Left lung (tissue), 10 donors: ENCODE measurements around the gene SRGN. TPM values are rescaled to one million over a fixed set of nuclear protein-coding genes. Genes with fewer than 3 reads are reported as not detected.

Experiments
- ATAC-seq: fragments of 200-7000 bp; cut with Tn5 transposase; one replicate; pipeline ENCODE4 v1.9.1; 2020; ENCODE audit warnings: moderate library complexity
- DNase-seq, 4 donors: peaks; one replicate each; pipeline ENCODE4 v3.0.0-alpha.2; 2013 to 2020
- H3K27ac ChIP-seq, 2 donors: fragments of 200-600 bp; sonication (generic) in 1 of 2; one replicate each; pipeline versions ENCODE4 v1.5.0 to v1.8.0; 2020 to 2021
- H3K27me3 ChIP-seq, 2 donors: fragments of 200-600 bp; sonication (generic) in 1 of 2; one replicate each; pipeline versions ENCODE4 v1.5.0 to v1.8.0; 2020 to 2021
- H3K36me3 ChIP-seq, 2 donors: fragments of 200-600 bp; sonication (generic) in 1 of 2; one replicate each; pipeline versions ENCODE4 v1.5.0 to v1.8.0; 2020 to 2021
- H3K4me1 ChIP-seq, 2 donors: fragments of 200-600 bp; one replicate each; pipeline ENCODE4 v1.8.0; 2021
- H3K4me3 ChIP-seq, 2 donors: fragments of 200-600 bp; sonication (generic) in 1 of 2; one replicate each; pipeline versions ENCODE4 v1.5.0 to v1.8.0; 2020 to 2021; ENCODE audit warnings: mild to moderate bottlenecking in 1 of 2
- H3K9me3 ChIP-seq, 2 donors: fragments of 200-600 bp; sonication (generic) in 1 of 2; one replicate each; pipeline versions ENCODE4 v1.5.0 to v1.8.0; 2020 to 2021
- CTCF ChIP-seq, 2 donors: fragments of 200-600 bp; sonication (generic) in 1 of 2; IDR thresholded peaks; one replicate each; pipeline versions ENCODE4 v1.5.0 to v1.8.0; 2021; ENCODE audit warnings: antibody characterized with exemption in 2 of 2
- intact Hi-C, 2 donors: fragments of 100-400 bp; cut with DNase I; formaldehyde crosslinking; loops; one replicate each; pipeline versions ENCODE4 v1.11.2 to v1.14.2; 2022
- polyA plus RNA-seq, 6 donors: library from polyadenylated mRNA; unstranded; fragments of 120-200 nt; gene quantifications; one replicate each; pipeline ENCODE4 v1.2.1, GENCODE V29; 2013; ENCODE audit not compliant: insufficient read length in 6 of 6
- total RNA-seq, 2 donors: library from RNA; stranded (reverse); fragmentation: NEBNext Ultra II Directional; extraction: Animal tissue kit (Norgen Biotek cat#: 25700); gene quantifications; one replicate each; pipeline ENCODE4 v1.2.1, GENCODE V29; 2021
- donor health status: DM: no; HTN: yes; CAD: no.
- donor health status: DM: no; HTN: no; CAD: no.

Gene SRGN
- total and polyA plus RNA-seq, 8 donors, result 25.7 to 533 (median 36.1) TPM

DNA sequence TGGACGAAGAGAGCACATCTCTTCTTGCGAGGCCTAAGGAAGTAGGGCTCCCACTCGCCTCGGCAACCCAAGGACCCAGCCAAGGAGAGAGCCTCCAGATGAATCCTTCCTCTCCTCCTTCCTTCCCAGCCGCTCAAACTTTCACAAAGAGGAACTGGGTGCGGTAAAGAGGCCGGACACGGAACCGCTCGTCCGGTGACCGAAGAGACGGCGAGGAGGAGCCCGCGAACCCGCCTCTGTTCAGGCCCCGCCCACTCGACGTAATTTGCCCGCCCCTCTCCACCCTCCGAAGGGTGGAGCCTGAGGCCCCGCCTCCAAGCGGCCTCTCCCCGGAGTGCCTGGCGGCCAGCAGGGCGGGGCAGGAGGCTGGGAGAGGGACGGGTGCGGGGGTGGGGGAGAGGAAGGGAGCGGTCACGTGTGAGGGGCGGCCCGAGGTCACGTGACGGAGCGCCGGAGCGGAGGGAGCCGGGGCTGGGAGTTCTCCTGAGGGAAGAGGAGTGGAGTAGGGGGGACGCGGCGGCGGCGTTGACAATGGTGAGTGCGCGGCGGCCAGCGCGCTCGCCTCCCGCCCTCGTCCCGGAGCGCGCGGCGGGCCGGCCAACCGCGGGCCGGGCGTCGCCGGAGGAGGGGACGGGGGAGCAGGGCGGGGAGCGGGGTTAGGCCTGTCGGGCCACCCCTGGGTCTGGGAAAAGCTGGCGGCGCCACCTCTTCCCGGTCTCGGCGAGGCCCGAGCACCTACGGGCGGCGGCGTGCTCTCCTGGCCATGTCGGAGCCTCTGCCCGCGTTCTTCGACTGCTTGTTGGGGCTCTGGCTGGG is 36.1 kb downstream of the SRGN start, which contains the start of gene VPS26A:
Gene VPS26A (plus strand): TSS at position 432 of the 816 bp plus-strand sequence. CDS start 100 bp downstream, at position 532.
- Histone ChIP-seq H3K9me3 (no peaks in the 10 kb centered on the region), H3K4me1 (peaks cover 0 to 37% of the 10 kb centered on the region in 2 donors), H3K4me3 (peak within 1 kb of the TSS; percentile 93 to 97), H3K27me3 (no peaks in the 10 kb centered on the region), H3K27ac (peak within 1 kb of the TSS; percentile 99 to 100), H3K36me3 (no peaks in the 10 kb centered on the region)
- ATAC-seq (peak; percentile 98), DNase-seq (peak; percentile 99 to 100 (median 100))
- intact Hi-C loops, result no loop called here
- no peak for TF ChIP-seq CTCF (IDR thresholded peaks at IDR 0.05)

DNA sequence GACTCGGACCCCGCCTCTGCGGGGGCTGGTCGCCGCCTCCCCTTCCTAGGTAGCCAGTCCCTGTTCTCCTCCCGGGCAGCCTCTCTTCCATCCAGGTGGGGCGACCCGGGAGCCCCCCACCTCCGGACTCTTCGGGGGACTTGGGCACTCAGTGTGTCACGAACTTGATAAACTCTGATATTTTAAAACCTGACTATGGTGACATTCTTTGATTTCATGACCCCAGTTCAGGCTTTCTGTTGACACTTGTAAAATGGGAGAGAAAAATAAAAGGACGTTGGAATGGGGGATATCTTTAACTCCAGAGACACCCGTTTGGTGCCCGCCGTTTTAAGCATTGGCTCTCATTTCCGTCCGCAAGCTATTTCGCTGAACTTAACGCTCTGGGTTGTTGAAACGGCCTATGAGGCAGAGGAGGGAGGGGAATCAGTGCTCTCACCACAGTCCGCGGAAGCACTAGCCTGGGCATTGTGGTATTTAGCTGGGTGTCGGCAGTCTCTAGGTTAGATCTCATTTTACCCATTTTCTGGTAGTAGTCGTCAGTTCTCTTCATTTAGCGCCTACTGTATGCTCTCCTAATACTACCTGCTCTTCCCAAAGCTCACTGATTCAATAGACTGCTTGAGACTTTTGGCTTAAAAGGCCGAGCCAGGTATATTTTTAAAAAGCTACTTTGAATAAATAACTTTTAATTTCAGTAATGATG is 36.8 kb downstream of the SRGN start:
- TF ChIP-seq CTCF (IDR thresholded peaks at IDR 0.05), result no peak
- DNase-seq (peak in 3 of 4 donors; percentile 38 to 63 (median 59)), ATAC-seq (peak; percentile 46)
- no peaks in the 10 kb centered on the region for H3K9me3 ChIP-seq
- no peaks in the 10 kb centered on the region for H3K36me3 ChIP-seq
- peak overlapping the region; percentile 99 to 100 for H3K27ac ChIP-seq
- intact Hi-C loops, result no loop called here
- H3K4me1 ChIP-seq, result peaks cover 0 to 38% of the 10 kb centered on the region in 2 donors
- no peaks in the 10 kb centered on the region for H3K27me3 ChIP-seq
- peak overlapping the region; percentile 93 to 97 for H3K4me3 ChIP-seq

DNA sequence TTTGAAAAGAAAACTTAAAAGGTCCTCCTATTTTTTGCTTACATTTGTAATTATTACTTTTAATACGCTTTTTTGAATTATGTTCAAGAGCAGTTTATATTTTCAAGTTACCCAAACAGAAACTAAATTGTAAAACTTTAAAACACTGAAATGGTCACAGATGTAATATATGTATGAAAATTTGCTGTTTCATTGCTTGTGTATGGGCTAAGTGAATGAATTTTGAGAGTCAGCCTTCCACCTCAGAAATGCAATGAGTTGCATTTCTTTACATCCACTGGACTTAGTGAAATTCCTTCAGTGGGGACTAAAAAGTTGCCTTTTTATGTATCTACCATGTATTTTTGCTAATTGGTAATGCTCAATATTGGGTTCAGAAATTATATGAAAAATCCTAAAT is 37.7 kb downstream of the SRGN start:
- H3K9me3 ChIP-seq, result no peaks in the 10 kb centered on the region
- no peaks in the 10 kb centered on the region for H3K36me3 ChIP-seq
- H3K27ac ChIP-seq, result no peak overlapping the region
- intact Hi-C loops, result no loop called here
- no peak for TF ChIP-seq CTCF (IDR thresholded peaks at IDR 0.05)
- H3K4me1 ChIP-seq, result peaks cover 0 to 46% of the 10 kb centered on the region in 2 donors
- no peaks in the 10 kb centered on the region for H3K27me3 ChIP-seq
- ATAC-seq (no peak), DNase-seq (no peak)
- H3K4me3 ChIP-seq, result peak overlapping the region in 1 of 2 donors; percentile 93

DNA sequence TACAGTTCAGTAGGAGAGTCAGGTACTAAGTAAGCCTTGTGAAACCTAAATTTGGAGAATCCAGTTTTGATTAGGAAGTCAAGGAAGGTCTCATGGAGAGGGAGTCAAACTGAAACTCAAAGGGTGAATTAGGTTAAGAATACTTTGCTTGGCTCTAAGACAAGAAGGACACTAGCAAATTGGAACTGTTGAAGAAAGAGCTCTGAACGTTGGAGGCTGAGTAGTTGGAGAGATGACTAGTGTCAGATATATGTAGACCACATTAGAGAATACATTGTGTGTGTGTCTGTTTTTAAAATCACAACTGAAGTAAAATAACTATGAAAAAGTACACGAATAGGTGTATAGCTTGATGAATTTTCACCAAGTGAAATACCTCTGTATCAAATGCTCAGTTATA is 42.3 kb downstream of the SRGN start:
- H3K4me1 ChIP-seq, result peaks cover 0 to 49% of the 10 kb centered on the region in 2 donors
- intact Hi-C loops, result no loop called here
- H3K9me3 ChIP-seq, result no peaks in the 10 kb centered on the region
- H3K36me3 ChIP-seq, result peaks cover 0 to 23% of the 10 kb centered on the region in 2 donors
- no peak for ATAC-seq
- H3K27me3 ChIP-seq, result no peaks in the 10 kb centered on the region
- TF ChIP-seq CTCF (IDR thresholded peaks at IDR 0.05), result no peak
- no peak overlapping the region for H3K4me3 ChIP-seq
- no peak overlapping the region for H3K27ac ChIP-seq
- DNase-seq, result no peak

DNA sequence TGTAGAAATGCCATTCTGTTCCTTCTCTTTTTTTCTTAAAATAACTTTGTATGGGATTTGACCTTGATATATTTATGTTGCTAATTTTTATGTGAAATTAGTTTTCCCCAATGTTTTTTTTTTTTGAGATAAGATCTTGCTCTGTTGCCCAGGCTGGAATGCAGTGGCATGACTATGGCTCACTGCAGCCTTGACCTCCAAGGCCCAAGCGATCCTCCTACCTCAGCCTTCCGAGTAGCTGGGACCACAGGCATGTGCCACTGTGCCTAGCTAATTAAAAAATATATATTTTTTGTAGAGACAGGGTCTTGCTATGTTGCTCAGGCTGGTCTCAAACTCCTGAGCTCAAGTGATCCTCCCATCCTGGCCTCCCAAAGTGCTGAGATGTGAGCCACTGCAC is 52.1 kb downstream of the SRGN start:
- TF ChIP-seq CTCF (IDR thresholded peaks at IDR 0.05), result no peak
- H3K9me3 ChIP-seq, result no peaks in the 10 kb centered on the region

More for the DNA sequence above, 52.1 kb downstream of the SRGN start:
- DNase-seq (no peak), ATAC-seq (no peak)
- Histone ChIP-seq H3K27ac (no peak overlapping the region), H3K36me3 (peaks cover 0 to 35% of the 10 kb centered on the region in 2 donors), H3K4me3 (no peak overlapping the region), H3K27me3 (no peaks in the 10 kb centered on the region), H3K4me1 (peaks cover 0 to 11% of the 10 kb centered on the region in 2 donors)
- intact Hi-C loops, result no loop called here
